ENCODE results near the gene NXPH2. TPM values are rescaled to one million over a fixed set of nuclear protein-coding genes. Genes with fewer than 3 reads are reported as not detected.
"Not testable (repeated sequence)": the region's sequence is repeated elsewhere in the genome, so short reads cannot be mapped to it uniquely, and the experiment has no call there.

The NXPH2 gene
- total RNA-seq, 1 donor, result not detected

DNA sequence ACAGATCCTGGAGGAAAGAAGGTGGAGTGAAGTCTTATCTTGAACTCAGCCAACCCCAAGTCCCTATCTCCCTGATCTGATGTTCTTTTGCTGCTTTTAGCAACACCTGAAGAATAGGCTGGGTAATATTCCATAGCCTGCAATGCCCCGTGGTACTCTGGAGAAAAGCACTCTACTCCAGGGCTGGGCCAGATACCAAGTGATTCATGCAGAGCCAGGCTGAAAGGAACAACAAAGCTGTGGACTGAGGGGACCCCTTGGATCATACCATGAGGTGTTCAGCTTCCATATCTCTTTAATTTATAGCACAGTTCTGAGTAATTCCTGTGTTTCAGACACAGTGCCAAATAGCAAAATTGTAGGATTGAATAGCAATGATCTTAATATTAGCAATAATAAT lies 130.6 kb downstream of the NXPH2 start:
- Histone ChIP-seq H3K4me1 (ENCODE audit: insufficient read depth, low read length) (no peaks in the 10 kb centered on the region), H3K9me3 (ENCODE audit: low read depth, low read length) (no peaks in the 10 kb centered on the region), H3K27me3 (ENCODE audit: insufficient read depth, low read length) (no peaks in the 10 kb centered on the region), H3K4me3 (ENCODE audit: low read length) (no peak overlapping the region)

DNA sequence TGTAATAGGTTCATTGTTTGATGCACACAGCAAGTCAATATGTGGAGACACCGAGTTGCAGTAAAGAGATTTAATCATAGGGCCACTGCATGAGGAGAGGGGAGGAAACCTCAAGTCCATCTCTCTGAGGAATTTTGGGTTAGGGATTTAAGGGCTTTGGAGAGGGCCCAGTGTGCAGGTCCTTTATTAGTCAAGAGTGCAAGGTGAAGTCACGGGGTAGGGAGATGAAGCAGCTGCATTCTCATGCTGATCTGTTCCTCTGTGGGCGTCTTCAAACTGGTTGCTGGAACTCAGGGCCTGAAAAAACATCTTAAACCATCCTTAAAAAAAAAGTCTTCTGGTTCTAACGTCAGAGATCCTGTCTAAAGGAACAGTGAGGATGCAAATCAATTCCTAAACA lies 131.6 kb downstream of the NXPH2 start:
- Histone ChIP-seq H3K27me3 (ENCODE audit: insufficient read depth, low read length) (no peaks in the 10 kb centered on the region), H3K4me1 (ENCODE audit: insufficient read depth, low read length) (no peaks in the 10 kb centered on the region), H3K9me3 (ENCODE audit: low read depth, low read length) (no peaks in the 10 kb centered on the region)

DNA sequence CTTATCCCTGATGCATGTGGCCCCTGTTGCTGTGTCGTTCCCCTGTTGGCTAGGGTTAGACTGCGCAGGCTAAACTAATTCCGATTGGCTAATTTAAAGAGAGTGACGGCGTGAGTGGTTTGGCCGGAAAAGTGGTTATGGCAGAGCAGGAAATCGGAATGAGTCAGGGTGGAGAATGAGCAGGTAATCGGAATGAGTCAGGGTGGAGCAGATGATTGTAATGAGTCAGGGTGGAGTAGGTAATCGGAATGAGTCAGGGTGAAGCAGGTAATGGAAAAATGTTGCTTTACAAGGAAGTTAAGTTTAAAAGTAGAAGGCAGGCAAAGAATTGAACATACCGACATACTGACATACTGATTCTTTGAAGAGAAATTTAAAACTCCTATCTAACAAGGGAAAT lies 135.4 kb downstream of the NXPH2 start:
- H3K4me3 ChIP-seq (ENCODE audit: low read length); H3K4me1 ChIP-seq (ENCODE audit: insufficient read depth, low read length); H3K27me3 ChIP-seq (ENCODE audit: insufficient read depth, low read length); H3K9me3 ChIP-seq (ENCODE audit: low read depth, low read length): not testable (repeated sequence)

More for the DNA sequence above, 131.6 kb downstream of the NXPH2 start:
- H3K4me3 ChIP-seq (ENCODE audit: low read length), result no peak overlapping the region

DNA sequence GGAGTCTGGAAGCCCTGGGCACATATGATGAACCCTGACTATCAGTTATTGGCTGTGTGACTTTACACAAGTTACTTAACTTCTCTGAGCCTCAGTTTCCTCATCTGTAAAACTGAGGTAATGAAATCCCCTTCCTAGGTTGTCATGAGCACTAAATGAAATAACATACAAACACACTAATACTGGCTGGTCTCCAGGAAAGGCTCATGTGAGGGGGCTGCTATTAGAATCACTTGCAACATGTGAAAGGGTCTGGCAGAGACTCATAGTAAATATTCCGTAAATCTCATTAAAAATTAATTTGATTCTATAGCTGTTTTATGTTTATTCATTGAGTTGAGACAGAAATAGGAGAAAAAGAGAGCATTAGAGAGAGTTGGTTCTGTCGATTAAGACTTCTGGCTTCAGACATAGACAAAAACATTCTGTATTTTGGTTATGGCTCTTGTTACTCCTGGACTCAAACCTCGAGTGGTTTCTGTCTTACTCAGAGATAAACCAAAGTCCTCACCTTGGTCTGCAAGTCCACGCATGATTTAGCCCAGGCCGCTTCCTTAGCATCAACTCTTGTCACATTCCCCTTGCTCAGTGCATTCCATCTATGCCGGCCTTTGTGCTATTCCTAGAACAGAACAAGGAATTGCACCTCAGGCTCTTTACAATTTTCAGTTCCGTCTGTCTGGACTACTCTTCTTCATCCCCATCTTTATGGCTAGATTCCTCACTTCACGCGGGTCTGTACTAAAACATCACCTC lies 139.1 kb downstream of the NXPH2 start:
- Histone ChIP-seq H3K9me3 (ENCODE audit: low read depth, low read length) (no peaks in the 10 kb centered on the region), H3K4me1 (ENCODE audit: insufficient read depth, low read length) (no peaks in the 10 kb centered on the region), H3K4me3 (ENCODE audit: low read length) (no peak overlapping the region), H3K27me3 (ENCODE audit: insufficient read depth, low read length) (no peaks in the 10 kb centered on the region)

DNA sequence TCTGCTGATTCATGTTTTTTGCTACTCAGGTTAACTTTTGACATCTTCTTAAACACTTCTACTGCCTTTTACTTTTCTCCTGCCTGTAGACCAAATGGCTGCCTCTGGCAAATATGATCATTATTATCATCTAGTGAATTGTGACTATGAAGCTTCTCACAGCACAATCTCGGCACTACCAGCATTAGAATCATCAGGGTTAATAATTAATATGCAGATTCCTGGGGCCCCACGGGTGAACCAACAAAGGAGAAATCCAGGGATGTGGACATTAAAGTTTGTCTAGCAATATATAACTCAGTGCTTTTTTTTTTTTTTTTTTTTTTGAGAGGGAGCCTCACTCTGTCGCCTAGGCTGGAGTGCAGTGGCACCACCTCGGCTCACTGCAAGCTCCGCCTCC lies 142.5 kb downstream of the NXPH2 start:
- Histone ChIP-seq H3K4me3 (ENCODE audit: low read length) (no peak overlapping the region), H3K27me3 (ENCODE audit: insufficient read depth, low read length) (no peaks in the 10 kb centered on the region), H3K4me1 (ENCODE audit: insufficient read depth, low read length) (no peaks in the 10 kb centered on the region), H3K9me3 (ENCODE audit: low read depth, low read length) (peaks cover 7% of the 10 kb centered on the region)

DNA sequence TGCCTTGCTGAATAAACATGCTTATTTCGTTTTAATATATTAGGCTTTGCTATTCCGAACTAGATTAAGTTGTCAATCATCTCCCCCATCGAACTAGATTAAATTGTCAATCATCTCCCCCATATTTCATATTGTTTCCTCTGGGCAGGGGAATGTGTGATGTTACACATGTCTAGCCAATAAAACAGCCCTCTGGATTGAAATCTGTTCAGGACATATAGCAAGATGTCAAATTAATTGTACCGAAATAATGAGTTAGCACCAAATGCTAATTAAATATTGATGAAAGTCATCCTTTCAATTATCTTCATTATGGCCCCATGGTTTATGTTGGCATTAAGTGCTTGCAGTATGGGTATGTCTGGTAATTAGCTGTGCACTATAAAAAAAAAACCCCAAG lies 143.1 kb downstream of the NXPH2 start:
- Histone ChIP-seq H3K9me3 (ENCODE audit: low read depth, low read length) (peaks cover 7% of the 10 kb centered on the region), H3K4me3 (ENCODE audit: low read length) (no peak overlapping the region), H3K4me1 (ENCODE audit: insufficient read depth, low read length) (no peaks in the 10 kb centered on the region), H3K27me3 (ENCODE audit: insufficient read depth, low read length) (no peaks in the 10 kb centered on the region)

DNA sequence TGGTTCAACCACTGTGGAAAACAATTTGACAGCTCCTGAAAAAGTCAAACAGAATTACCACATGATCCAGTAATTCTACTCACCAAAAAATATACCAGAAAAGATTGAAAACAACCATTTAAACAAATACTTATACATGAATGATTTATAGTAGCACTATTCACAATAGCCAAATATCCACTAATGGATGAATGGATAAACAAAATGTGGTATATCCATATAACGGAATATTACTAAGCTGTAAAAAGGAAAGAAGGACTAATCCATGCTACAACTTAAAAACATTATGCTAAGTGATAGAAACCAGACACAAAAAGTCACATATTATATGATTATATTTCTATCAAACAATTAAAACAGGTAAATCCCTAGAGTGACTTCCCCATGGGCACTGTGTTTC lies 147.1 kb downstream of the NXPH2 start:
- Histone ChIP-seq H3K27me3 (ENCODE audit: insufficient read depth, low read length) (no peaks in the 10 kb centered on the region), H3K4me3 (ENCODE audit: low read length) (no peak overlapping the region), H3K9me3 (ENCODE audit: low read depth, low read length) (peaks cover 7% of the 10 kb centered on the region), H3K4me1 (ENCODE audit: insufficient read depth, low read length) (no peaks in the 10 kb centered on the region)

DNA sequence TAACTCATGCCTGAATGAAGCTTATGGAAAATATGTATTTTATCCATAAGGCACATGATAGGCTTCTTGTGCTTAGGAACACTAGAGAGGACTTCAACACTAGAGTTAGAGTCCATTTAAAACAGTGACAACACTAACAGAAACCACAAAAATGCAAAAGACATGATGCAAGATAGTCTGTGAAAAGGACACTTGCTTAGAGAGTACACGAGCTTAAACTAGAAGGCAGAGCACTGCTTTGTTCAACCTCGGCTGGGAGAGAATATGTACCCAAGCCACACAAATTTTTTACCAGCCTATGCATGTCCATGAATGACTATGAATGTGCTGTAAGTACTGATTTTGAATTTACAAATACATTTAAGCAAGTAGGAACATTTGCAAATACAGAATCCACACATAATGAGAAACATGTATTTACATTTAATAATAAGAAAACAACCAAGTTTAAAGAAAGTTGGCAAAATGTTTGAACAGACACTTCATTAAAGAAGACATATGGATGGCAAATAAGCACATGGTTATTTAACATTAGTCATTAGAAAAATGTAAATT lies 148.0 kb downstream of the NXPH2 start:
- Histone ChIP-seq H3K4me1 (ENCODE audit: insufficient read depth, low read length) (no peaks in the 10 kb centered on the region), H3K4me3 (ENCODE audit: low read length) (no peak overlapping the region), H3K9me3 (ENCODE audit: low read depth, low read length) (peaks cover 7% of the 10 kb centered on the region), H3K27me3 (ENCODE audit: insufficient read depth, low read length) (no peaks in the 10 kb centered on the region)

DNA sequence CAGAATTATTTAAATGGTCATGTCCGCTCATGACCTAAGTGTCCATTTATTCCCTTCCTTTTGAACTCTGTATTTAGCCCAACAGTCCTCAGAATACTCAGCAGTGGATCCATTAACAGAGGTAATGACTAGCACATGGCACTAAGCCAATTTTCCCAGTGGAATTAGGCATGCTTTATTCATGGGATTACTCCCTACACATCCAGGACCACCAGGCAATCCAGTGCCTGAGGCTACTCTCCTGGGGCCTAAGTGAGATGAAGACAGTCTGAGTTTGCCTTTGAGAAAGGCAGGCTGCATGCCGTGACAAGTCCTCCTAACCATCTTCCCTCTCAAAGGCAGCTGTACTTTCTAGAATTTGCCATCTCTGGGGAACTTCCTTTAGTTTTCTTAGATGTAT lies 150.0 kb downstream of the NXPH2 start:
- no peak overlapping the region for H3K4me3 ChIP-seq (ENCODE audit: low read length)
- no peaks in the 10 kb centered on the region for H3K4me1 ChIP-seq (ENCODE audit: insufficient read depth, low read length)
- no peaks in the 10 kb centered on the region for H3K27me3 ChIP-seq (ENCODE audit: insufficient read depth, low read length)
- peaks cover 7% of the 10 kb centered on the region for H3K9me3 ChIP-seq (ENCODE audit: low read depth, low read length)

DNA sequence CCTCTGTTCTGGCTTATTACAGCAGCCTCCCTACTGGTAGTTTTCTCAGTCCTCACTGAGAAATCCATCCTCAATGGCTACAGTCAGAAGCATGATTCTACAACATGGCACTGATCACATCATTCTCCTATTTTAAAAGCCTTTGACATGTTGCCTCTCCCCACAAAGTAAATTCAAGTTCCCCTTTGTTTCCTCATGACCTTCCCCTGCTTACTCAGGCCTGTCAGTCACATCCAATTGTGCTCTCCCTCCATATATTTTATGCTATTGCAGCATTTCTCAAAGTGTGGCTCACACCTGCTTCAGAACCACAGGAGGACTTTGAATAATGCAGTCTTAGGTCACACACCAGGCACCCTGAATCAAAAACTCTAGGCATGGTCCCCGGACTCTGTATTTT lies 154.0 kb downstream of the NXPH2 start:
- Histone ChIP-seq H3K4me3 (ENCODE audit: low read length) (no peak overlapping the region), H3K4me1 (ENCODE audit: insufficient read depth, low read length) (no peaks in the 10 kb centered on the region), H3K27me3 (ENCODE audit: insufficient read depth, low read length) (no peaks in the 10 kb centered on the region)

DNA sequence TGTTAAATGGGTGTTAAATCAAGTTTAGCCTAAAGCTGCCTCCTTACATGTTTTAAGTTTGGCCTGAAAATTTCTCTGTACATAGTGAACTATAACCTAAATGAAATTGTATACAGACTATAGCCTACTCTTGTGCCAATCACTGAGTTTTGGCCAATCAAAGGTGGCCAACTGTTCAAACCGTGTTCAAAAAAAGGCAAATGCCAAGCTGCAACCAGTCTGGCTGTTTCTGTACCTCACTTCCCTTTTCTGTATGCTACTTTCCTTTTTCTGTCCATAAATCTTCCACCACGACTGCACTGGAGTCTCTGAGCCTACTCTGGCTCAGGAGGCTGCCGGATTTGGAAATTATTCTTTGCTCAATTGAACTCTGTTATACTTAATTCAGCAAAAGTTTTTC lies 157.6 kb downstream of the NXPH2 start:
- Histone ChIP-seq H3K9me3 (ENCODE audit: low read depth, low read length) (no peaks in the 10 kb centered on the region), H3K4me1 (ENCODE audit: insufficient read depth, low read length) (no peaks in the 10 kb centered on the region), H3K4me3 (ENCODE audit: low read length) (no peak overlapping the region), H3K27me3 (ENCODE audit: insufficient read depth, low read length) (no peaks in the 10 kb centered on the region)

More for the DNA sequence above, 154.0 kb downstream of the NXPH2 start:
- H3K9me3 ChIP-seq (ENCODE audit: low read depth, low read length), result no peaks in the 10 kb centered on the region

DNA sequence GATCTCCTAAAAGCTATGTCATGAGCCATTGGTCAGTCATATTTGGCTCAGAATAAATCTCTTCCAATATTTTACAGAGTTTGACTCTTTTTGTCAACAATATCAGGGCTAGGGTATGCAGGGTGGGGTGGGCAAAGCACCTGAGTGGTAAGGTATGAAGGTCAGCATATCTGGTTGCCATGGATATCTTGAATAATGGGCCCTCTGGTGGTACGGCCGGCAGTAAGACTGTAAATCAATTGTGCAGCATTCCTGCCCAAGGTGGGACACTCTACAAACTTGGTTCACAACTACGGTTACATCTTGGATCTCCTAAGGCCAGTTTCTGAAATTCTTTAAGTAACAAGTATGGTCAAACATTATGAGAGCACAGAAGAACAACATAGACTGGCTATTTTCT lies 159.1 kb downstream of the NXPH2 start:
- no peak overlapping the region for H3K4me3 ChIP-seq (ENCODE audit: low read length)

DNA sequence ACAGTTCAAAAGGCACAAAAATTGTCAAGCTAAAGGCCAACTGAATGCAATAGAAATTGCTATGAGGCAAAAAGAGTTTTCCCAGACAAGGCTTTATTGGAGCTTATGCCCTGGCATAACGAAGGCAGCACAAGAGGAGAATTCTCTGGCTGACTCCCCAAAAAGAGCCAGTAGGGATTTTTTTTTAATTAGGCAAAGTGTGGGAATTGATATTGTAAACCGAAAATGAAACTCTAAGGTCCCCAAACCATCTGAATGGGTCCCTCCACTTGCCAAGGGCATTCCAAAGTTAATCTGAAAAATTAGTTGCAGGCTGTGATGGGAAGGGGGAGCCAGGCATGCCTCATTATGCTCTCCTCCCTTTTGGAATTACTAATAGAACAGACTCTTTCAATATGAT lies 159.8 kb downstream of the NXPH2 start:
- H3K9me3 ChIP-seq (ENCODE audit: low read depth, low read length), result no peaks in the 10 kb centered on the region
- H3K4me3 ChIP-seq (ENCODE audit: low read length), result no peak overlapping the region
- no peaks in the 10 kb centered on the region for H3K4me1 ChIP-seq (ENCODE audit: insufficient read depth, low read length)
- H3K27me3 ChIP-seq (ENCODE audit: insufficient read depth, low read length), result no peaks in the 10 kb centered on the region

More for the DNA sequence above, 159.1 kb downstream of the NXPH2 start:
- H3K4me1 ChIP-seq (ENCODE audit: insufficient read depth, low read length), result no peaks in the 10 kb centered on the region
- H3K9me3 ChIP-seq (ENCODE audit: low read depth, low read length), result no peaks in the 10 kb centered on the region
- no peaks in the 10 kb centered on the region for H3K27me3 ChIP-seq (ENCODE audit: insufficient read depth, low read length)

Measured in mononuclear cell (primary cell).